BJ (cell line): Measurements from ENCODE around the gene RHOT2. TPM values are rescaled to one million over a fixed set of nuclear protein-coding genes. Genes with fewer than 3 reads are reported as not detected.

Experiments
- CTCF ChIA-PET: fragments of 350-600 bp; formaldehyde crosslinking; extraction: SDS; loops from one replicate; lab custom pipeline; 2021; ENCODE audit warnings: antibody characterized with exemption, inconsistent platforms; lab: Yijun Ruan, JAX
- POLR2A ChIA-PET: fragments of 300-600 bp; sonication (Branson Sonifier 250); formaldehyde crosslinking; extraction: SDS; loops from one replicate; lab custom pipeline; 2021; ENCODE audit warnings: antibody characterized with exemption; lab: Charles Lee
- DNase-seq: peaks from one replicate; pipeline ENCODE4 v3.0.0-alpha.2; 2011; ENCODE audit warnings: low read depth
- H3K27me3 ChIP-seq: 2 replicates; pipeline ENCODE4 v1.6.0; 2011; ENCODE audit warnings: low read length; ENCODE audit not compliant: control insufficient read depth, insufficient read depth
- H3K36me3 ChIP-seq: 2 replicates; pipeline ENCODE4 v1.5.1; 2011; ENCODE audit warnings: low read length; ENCODE audit not compliant: control insufficient read depth, insufficient read depth
- H3K4me3 ChIP-seq: 2 replicates; pipeline ENCODE4 v1.5.1; 2011; ENCODE audit warnings: low read depth, mild to moderate bottlenecking, control low read depth, low read length
- polyA plus RNA-seq: library from polyadenylated mRNA; depleted of rRNA; stranded (reverse); fragments of >200 nt; gene quantifications from 2 replicates; pipeline ENCODE4 v1.2.3, GENCODE V29; 2011
- TF ChIP-seq, protein P1 (sequence below): IDR thresholded peaks from 2 replicates; pipeline ENCODE4 v1.5.1; 2011; ENCODE audit warnings: low read depth, mild to moderate bottlenecking, control low read depth, inconsistent platforms, low read length, moderate library complexity; ENCODE audit not compliant: insufficient read depth

RHOT2 gene
- polyA plus RNA-seq, 1 experiment: 81.7 TPM

DNA sequence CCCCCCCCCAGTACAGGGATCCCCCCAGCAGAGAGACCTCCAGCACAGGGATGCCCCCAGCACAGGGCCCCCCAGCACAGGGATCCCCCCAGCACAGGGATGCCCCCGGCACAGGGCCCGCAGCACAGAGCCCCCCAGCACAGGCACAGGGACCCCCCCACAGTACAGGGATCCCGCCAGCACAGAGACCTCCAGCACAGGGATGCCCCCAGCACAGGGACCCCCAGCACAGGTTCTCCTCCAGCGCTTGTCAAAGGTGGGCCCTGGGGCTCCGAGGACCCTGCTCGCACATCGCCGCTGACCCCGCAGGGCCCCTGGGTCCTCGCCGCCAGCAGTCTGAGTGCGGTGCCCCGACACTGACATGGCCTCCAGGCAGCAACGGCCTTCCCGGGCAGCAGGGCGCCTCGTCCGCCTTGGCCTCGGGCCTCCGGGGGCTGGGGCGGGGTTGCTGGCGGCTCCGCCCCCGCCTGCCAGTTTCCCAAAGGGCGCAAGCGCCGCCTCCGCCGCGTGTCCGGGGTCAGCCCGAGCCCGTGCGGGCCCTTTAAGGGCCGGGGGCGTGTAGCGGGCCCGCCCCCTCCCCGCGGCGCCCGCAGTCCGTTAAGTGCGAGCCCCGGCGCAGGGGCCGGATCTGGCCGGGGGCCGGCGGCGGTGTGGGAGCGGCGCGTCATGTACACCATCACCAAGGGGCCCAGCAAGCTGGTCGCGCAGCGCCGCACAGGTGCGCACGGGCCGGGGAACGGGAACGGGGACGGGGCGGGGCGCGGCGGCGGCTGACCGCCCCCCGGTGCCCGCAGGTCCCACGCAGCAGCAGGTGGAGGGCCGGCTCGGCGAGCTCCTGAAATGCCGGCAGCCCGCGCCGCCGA is 26.4 kb upstream of the RHOT2 start, which contains the start of gene MCRIP2:
MCRIP2 (plus strand) TSS at position 503 of the 863 bp plus-strand sequence; CDS start at position 667, 164 bp downstream.
- ChIA-PET POLR2A (no interaction called here), CTCF (interaction anchor here (1.1 kb wide), 1 partner anchor 19 kb away, joined by 3 read pairs; no protein-coding TSS in a partner anchor)
- peaks cover under 1% of the 10 kb centered on the region for H3K36me3 ChIP-seq
- no peak for DNase-seq
- H3K4me3 ChIP-seq: peak within 1 kb of the TSS; percentile 59
- no peaks in the 10 kb centered on the region for H3K27me3 ChIP-seq
- TF ChIP-seq, protein P1, sequence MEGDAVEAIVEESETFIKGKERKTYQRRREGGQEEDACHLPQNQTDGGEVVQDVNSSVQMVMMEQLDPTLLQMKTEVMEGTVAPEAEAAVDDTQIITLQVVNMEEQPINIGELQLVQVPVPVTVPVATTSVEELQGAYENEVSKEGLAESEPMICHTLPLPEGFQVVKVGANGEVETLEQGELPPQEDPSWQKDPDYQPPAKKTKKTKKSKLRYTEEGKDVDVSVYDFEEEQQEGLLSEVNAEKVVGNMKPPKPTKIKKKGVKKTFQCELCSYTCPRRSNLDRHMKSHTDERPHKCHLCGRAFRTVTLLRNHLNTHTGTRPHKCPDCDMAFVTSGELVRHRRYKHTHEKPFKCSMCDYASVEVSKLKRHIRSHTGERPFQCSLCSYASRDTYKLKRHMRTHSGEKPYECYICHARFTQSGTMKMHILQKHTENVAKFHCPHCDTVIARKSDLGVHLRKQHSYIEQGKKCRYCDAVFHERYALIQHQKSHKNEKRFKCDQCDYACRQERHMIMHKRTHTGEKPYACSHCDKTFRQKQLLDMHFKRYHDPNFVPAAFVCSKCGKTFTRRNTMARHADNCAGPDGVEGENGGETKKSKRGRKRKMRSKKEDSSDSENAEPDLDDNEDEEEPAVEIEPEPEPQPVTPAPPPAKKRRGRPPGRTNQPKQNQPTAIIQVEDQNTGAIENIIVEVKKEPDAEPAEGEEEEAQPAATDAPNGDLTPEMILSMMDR: no peak

DNA sequence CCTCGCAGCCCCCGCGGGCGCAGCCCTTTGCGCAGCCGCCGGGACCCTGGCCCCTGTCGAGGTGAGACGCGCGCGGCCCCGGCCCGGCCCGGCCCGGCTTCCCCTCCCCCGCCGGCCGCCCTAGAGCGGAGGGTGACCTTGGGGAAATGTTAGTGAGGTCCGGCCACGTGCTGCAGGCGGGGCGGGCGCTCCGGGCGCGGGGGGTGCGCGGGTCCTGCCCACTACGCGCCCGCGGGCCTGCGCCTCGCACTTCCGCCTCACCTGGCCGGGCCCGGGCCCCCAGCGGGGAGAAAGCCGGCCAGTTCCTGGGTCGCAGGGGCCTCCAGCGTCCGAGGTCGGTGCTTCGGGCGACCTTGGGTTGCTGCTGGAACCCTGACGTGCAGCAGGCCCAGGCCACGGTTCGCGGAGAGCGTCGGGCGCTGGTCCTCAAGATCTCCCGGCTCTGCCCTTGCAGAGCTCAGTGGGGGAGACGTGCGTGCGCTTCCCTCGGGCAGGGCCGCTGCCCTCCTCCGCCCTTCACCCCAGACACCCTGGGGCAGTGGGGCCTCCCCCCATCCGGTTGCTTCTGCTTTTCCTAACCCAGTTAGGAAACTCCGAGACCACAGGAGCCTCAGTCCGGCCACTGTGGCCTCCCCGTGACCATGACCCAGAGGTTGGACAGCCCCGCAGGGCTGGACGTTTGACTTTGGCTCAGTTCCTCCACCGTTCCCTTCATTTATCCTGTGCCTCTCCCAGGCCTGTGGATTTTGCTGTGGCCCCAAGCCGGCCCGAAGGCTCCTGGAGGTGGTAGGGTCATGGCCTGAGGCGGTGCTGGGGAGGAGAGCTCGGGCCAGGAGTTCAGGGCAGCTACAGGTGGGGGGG is 25.5 kb upstream of the RHOT2 start:
- Histone ChIP-seq H3K27me3 (no peaks in the 10 kb centered on the region), H3K36me3 (peaks cover 3% of the 10 kb centered on the region), H3K4me3 (peak overlapping the region; percentile 59)
- TF ChIP-seq, protein P1: no peak
- no peak for DNase-seq
- ChIA-PET CTCF (interaction anchor here (1.1 kb wide), 1 partner anchor 18 kb away, joined by 3 read pairs; no protein-coding TSS in a partner anchor), POLR2A (no interaction called here)

DNA sequence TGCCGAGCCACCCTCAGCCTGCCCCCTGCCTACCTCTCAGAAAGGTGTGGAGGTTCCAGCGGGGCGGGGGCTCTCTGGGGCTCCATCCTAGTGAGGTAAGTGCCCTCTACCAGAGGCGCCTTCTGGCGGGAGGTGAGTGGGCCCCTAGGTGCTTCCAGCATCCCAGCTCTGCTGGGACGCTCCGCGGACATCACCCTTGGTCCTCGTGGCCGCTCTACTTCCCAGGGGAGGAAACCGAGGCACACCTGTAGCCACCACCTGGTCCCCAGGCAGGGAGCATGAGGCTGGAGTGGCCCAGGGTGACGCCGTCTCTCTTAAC is 24.9 kb upstream of the RHOT2 start:
- ChIA-PET POLR2A (no interaction called here), CTCF (no interaction called here)
- H3K36me3 ChIP-seq: peaks cover 3% of the 10 kb centered on the region
- no peak for DNase-seq
- peak overlapping the region; percentile 59 for H3K4me3 ChIP-seq
- H3K27me3 ChIP-seq: no peaks in the 10 kb centered on the region
- TF ChIP-seq, protein P1: no peak

DNA sequence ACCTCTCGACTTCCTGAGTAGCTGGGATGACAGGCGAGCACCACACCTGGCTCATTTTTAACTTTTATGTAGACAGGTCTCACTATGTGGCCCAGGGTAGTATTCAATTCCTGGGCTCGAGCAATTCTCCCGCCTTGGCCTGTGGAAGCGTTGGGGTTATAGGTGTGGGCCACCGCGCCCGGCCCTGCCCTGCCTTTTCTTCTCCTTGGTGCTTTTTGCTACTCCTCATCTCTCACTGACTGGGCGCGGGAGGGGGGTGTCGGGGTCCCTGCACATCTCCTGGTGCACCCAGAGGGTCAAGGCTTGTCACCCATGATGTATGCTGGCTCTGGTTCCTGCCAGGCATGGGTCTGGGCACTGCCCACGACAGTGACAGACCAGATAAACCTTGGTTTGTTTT is 23.4 kb upstream of the RHOT2 start:
- H3K36me3 ChIP-seq: peaks cover 3% of the 10 kb centered on the region
- no peaks in the 10 kb centered on the region for H3K27me3 ChIP-seq
- H3K4me3 ChIP-seq: no peak overlapping the region
- ChIA-PET POLR2A (interaction anchor here (0.7 kb wide), 1 partner anchor 9 kb away, joined by 3 read pairs; no protein-coding TSS in a partner anchor), CTCF (no interaction called here)
- TF ChIP-seq, protein P1: no peak
- no peak for DNase-seq
